Mucosa of gallbladder (tissue), 1 donor: ENCODE measurements around the gene CPT1C. TPM values are rescaled to one million over a fixed set of nuclear protein-coding genes. Genes with fewer than 3 reads are reported as not detected.

Experiments used
- DNase-seq: peaks from one replicate; pipeline ENCODE4 v3.0.0-alpha.2; 2020; ENCODE audit warnings: low spot score
- total RNA-seq: library from RNA; stranded (reverse); gene quantifications from one replicate; pipeline ENCODE4 v1.2.1, GENCODE V29; 2021
- donor health status: DM: no; HTN: no; CAD: no.

CPT1C gene
- total RNA-seq, 1 donor from 2014 or later = 14.2 TPM

DNA sequence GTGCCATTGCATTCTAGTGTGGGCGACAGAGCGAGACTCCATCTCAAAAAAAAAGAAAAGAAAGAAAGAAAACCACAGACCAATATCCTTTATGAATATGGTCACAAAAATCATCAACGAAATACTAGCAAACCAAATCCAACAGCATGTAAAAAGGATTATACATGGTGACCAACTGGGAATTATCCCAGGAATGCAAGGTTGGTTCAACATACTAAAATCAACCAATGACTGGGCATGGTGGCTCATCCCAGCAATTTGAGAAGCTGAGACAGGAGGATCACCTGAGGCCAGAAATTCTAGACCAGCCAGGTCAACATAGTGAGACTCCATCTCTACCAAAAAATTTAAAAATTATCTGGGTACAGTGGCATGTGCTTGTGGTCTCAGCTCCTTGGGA, 65.0 kb downstream of the CPT1C start:
- no peak for DNase-seq

DNA sequence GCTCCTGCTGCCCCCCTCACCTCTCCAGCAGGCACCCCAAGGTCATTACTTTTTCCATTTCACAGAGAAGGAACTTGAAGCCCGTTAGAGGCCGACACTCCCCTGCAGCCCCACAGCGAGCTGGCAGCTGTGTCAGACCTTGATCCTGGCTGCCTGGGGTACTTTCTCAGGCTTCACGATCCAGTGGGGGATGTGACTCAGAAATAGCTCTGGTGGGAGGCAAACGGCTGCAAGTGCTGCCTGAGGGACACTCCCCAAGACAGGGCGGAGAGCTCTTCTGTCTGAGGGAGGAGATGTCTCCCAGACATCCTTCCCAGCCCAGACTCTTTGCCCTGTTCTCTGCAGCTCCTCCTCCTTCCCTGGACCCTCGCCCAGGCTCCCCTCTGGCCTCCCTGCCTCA, 67.4 kb downstream of the CPT1C start:
- DNase-seq = no peak

DNA sequence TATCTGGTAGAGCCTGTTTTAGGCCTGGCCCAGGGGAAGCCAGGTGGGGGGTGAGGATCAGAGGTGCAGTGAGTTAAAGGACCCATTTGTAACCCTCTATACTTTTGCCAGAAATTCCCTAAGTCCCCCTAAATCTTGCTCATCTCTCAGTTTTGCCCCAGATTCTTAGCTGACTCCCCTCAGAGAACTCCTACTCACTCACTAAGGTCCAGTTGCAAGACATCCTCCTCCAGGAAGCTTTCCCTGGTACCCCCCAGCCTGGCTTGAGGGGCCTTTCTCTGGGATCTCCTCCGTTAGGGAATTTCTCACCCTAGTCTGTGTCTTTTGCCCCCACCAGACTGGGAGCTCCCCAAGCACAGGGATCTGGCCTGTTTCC, 70.3 kb downstream of the CPT1C start:
- no peak for DNase-seq

DNA sequence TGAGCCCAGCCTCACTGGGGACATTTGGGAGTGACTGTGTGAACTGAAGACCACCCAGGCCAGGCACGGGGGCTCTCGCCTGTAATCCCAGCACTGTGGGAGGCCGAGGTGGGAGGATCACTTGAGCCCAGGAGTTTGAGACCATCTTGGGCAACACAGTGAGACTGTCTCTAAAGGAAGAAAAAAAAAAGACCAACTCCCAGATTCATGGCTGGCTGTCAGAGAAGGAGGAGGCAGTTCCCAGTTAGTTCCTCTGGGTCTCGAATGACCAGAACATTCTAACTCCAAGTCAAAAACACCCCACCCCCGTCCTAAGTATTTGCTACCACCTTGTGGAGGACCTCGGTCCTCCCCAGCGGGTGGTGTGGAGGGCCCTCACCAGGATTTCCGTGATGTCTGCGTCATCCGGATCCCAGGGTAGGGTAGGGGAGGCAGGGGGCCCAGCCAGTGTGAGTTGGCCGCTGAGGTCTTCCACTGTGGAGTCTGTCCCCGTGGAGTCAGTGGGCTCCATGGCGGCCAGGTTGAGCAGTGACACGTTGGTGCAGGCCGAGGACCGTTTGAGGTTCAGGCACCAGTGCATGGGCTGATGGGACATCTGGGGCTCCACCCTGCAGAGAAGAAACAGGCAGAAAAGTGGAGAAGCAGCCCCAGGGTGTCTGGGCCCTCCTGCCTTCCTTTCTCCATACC, 70.9 kb downstream of the CPT1C start:
- DNase-seq = no peak

DNA sequence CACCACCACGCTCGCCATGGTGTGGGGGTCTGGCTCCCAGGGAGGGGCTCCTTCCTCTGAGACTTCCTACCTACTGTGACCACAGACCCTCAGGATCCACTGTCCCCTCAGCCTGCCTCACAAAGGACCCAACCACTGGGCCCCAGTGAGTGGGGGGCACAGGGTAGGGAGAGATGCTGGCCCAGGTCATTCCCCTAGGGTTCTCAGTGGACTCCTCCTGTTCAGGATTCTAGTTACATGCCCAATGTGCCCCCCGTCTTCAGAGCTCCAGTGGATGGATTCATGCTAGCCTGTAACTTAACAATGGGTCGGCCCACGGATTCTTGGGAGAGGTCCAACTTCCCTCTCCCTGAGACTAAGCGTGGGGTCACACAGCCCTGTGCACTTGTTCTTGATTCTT, 72.3 kb downstream of the CPT1C start, which contains the start of gene TSKS:
Gene TSKS (minus strand): TSS at position 77 of the 400 bp plus-strand sequence. CDS start 59 bp downstream, at position 18.
- no peak for DNase-seq

Other genes starting within 250 kb of the CPT1C start
- 1.6 TPM for gene SLC17A7, start 249.6 kb upstream of the CPT1C start, total RNA-seq
- 77.9 TPM for gene PIH1D1, start 239.3 kb upstream of the CPT1C start, total RNA-seq
- 45.3 TPM for gene ALDH16A1, start 237.9 kb upstream of the CPT1C start, total RNA-seq
- 10.2 TPM for gene FLT3LG, start 216.9 kb upstream of the CPT1C start, total RNA-seq
- 2,400 TPM for gene RPL13A, start 203.5 kb upstream of the CPT1C start, total RNA-seq
- 1,395 TPM for gene RPS11, start 194.7 kb upstream of the CPT1C start, total RNA-seq
- gene FCGRT, start 178.5 kb upstream of the CPT1C start, total RNA-seq = 320 TPM
- 42.8 TPM for gene RCN3, start 163.1 kb upstream of the CPT1C start, total RNA-seq
- 56.3 TPM for gene NOSIP, start 110.6 kb upstream of the CPT1C start, total RNA-seq
- 18.2 TPM for gene PRRG2, start 109.8 kb upstream of the CPT1C start, total RNA-seq
- 42.7 TPM for gene PRR12, start 99.9 kb upstream of the CPT1C start, total RNA-seq
- gene RRAS, start 51.0 kb upstream of the CPT1C start, total RNA-seq = 96.1 TPM
- gene SCAF1, start 48.9 kb upstream of the CPT1C start, total RNA-seq = 86.0 TPM
- 174 TPM for gene IRF3, start 25.3 kb upstream of the CPT1C start, total RNA-seq
- gene BCL2L12, start 25.2 kb upstream of the CPT1C start, total RNA-seq = 18.9 TPM
- 103 TPM for gene PRMT1, start 13.8 kb upstream of the CPT1C start, total RNA-seq
- gene ADM5, start 1.5 kb upstream of the CPT1C start, total RNA-seq = 1.3 TPM
- 0.58 TPM for gene TSKS, start 72.2 kb downstream of the CPT1C start, total RNA-seq
- gene AP2A1, start 75.9 kb downstream of the CPT1C start, total RNA-seq = 76.3 TPM
- 36.7 TPM for gene FUZ, start 122.2 kb downstream of the CPT1C start, total RNA-seq
- gene MED25, start 127.2 kb downstream of the CPT1C start, total RNA-seq = 66.0 TPM
- gene PTOV1, start 160.0 kb downstream of the CPT1C start, total RNA-seq = 249 TPM
- gene PNKP, start 176.5 kb downstream of the CPT1C start, total RNA-seq = 103 TPM
- gene AKT1S1, start 186.2 kb downstream of the CPT1C start, total RNA-seq = 48.5 TPM
- 68.1 TPM for gene TBC1D17, start 186.6 kb downstream of the CPT1C start, total RNA-seq
- gene IL4I1, start 205.8 kb downstream of the CPT1C start, total RNA-seq = 0.81 TPM
- gene ATF5, start 238.1 kb downstream of the CPT1C start, total RNA-seq = 20.2 TPM
- 45.9 TPM for gene NUP62, start 238.4 kb downstream of the CPT1C start, total RNA-seq